DMS79 treated with DMSO at 0.1 percent for 48 hours (cell line): ENCODE data around the gene IL1RAPL2.
"Not testable (repeated sequence)": the region's sequence is repeated elsewhere in the genome, so short reads cannot be mapped to it uniquely, and the experiment has no call there.

Experiments used
- DNase-seq: peaks from one replicate; lab custom pipeline; 2025; lab: John Stamatoyannopoulos, UW

Gene IL1RAPL2

GRCh38 chrX:105017641-105018040 lies 451.6 kb downstream of the IL1RAPL2 start:
- no peak for DNase-seq

- DNase-seq = no peak
Measured at GRCh38 chrX:105018865-105019264, 452.9 kb downstream of the IL1RAPL2 start.

GRCh38 chrX:105028962-105029361 lies 463.0 kb downstream of the IL1RAPL2 start:
- DNase-seq = not testable (repeated sequence)

- DNase-seq = no peak
Measured at GRCh38 chrX:105038672-105039328, 472.8 kb downstream of the IL1RAPL2 start.

GRCh38 chrX:105050921-105051320 lies 484.9 kb downstream of the IL1RAPL2 start:
- no peak for DNase-seq

- no peak for DNase-seq
Measured at GRCh38 chrX:105051364-105051763, 485.4 kb downstream of the IL1RAPL2 start.

- no peak for DNase-seq
Measured at GRCh38 chrX:105052926-105053325, 486.9 kb downstream of the IL1RAPL2 start.

- no peak for DNase-seq
Measured at GRCh38 chrX:105063743-105064142, 497.7 kb downstream of the IL1RAPL2 start.

GRCh38 chrX:105098201-105098600 lies 532.2 kb downstream of the IL1RAPL2 start:
- no peak for DNase-seq

- DNase-seq = no peak
Measured at GRCh38 chrX:105098812-105099211, 532.8 kb downstream of the IL1RAPL2 start.

GRCh38 chrX:105101378-105101777 lies 535.4 kb downstream of the IL1RAPL2 start:
- no peak for DNase-seq

- DNase-seq = no peak
Measured at GRCh38 chrX:105109936-105110335, 543.9 kb downstream of the IL1RAPL2 start.

GRCh38 chrX:105114554-105115130 lies 548.6 kb downstream of the IL1RAPL2 start:
- DNase-seq = no peak

GRCh38 chrX:105115596-105116320 lies 549.8 kb downstream of the IL1RAPL2 start:
- DNase-seq = not testable (repeated sequence)

- DNase-seq = no peak
Measured at GRCh38 chrX:105116486-105116885, 550.5 kb downstream of the IL1RAPL2 start.

GRCh38 chrX:105117621-105118020 lies 551.6 kb downstream of the IL1RAPL2 start:
- DNase-seq = no peak

- DNase-seq = no peak
Measured at GRCh38 chrX:105120463-105120862, 554.5 kb downstream of the IL1RAPL2 start.

GRCh38 chrX:105121186-105121585 lies 555.2 kb downstream of the IL1RAPL2 start:
- DNase-seq = no peak

GRCh38 chrX:105126201-105126600 lies 560.2 kb downstream of the IL1RAPL2 start:
- DNase-seq = no peak

GRCh38 chrX:105134273-105134672 lies 568.3 kb downstream of the IL1RAPL2 start:
- DNase-seq = no peak

- DNase-seq = no peak
Measured at GRCh38 chrX:105136786-105137185, 570.8 kb downstream of the IL1RAPL2 start.

GRCh38 chrX:105150036-105150435 lies 584.0 kb downstream of the IL1RAPL2 start:
- no peak for DNase-seq

- no peak for DNase-seq
Measured at GRCh38 chrX:105150557-105150956, 584.6 kb downstream of the IL1RAPL2 start.
